Measurements from ENCODE around the gene CTNNBL1.

Gene CTNNBL1

GRCh38 chr20:37822141-37822601, 128.3 kb downstream of the CTNNBL1 start:
- peaks cover 24% of the 10 kb centered on the region for H3K4me1 ChIP-seq (ENCODE audit: control insufficient read depth, insufficient read depth, low read length)
- no peak overlapping the region for H3K9ac ChIP-seq (ENCODE audit: low read depth, low read length)
- H3K36me3 ChIP-seq (ENCODE audit: control insufficient read depth, insufficient read depth, low read length): no peaks in the 10 kb centered on the region
- H3K9me3 ChIP-seq (ENCODE audit: control insufficient read depth, insufficient read depth, low read length): no peaks in the 10 kb centered on the region
- no peak overlapping the region for H3K4me3 ChIP-seq (ENCODE audit: low read depth, low read length)
- H3K27me3 ChIP-seq (ENCODE audit: control insufficient read depth, insufficient read depth, low read length): no peaks in the 10 kb centered on the region

- Histone ChIP-seq H3K9ac (ENCODE audit: low read depth, low read length) (no peak overlapping the region), H3K36me3 (ENCODE audit: control insufficient read depth, insufficient read depth, low read length) (no peaks in the 10 kb centered on the region)
Measured at GRCh38 chr20:37823296-37823980, 129.6 kb downstream of the CTNNBL1 start.

GRCh38 chr20:37827605-37828004, 133.8 kb downstream of the CTNNBL1 start:
- Histone ChIP-seq H3K4me1 (ENCODE audit: control insufficient read depth, insufficient read depth, low read length) (peaks cover 9% of the 10 kb centered on the region), H3K4me3 (ENCODE audit: low read depth, low read length) (no peak overlapping the region), H3K9me3 (ENCODE audit: control insufficient read depth, insufficient read depth, low read length) (no peaks in the 10 kb centered on the region), H3K27me3 (ENCODE audit: control insufficient read depth, insufficient read depth, low read length) (no peaks in the 10 kb centered on the region), H3K36me3 (ENCODE audit: control insufficient read depth, insufficient read depth, low read length) (no peaks in the 10 kb centered on the region), H3K9ac (ENCODE audit: low read depth, low read length) (no peak overlapping the region)

More at GRCh38 chr20:37823296-37823980, 129.6 kb downstream of the CTNNBL1 start:
- Histone ChIP-seq H3K27me3 (ENCODE audit: control insufficient read depth, insufficient read depth, low read length) (no peaks in the 10 kb centered on the region), H3K4me1 (ENCODE audit: control insufficient read depth, insufficient read depth, low read length) (peaks cover 18% of the 10 kb centered on the region), H3K4me3 (ENCODE audit: low read depth, low read length) (no peak overlapping the region), H3K9me3 (ENCODE audit: control insufficient read depth, insufficient read depth, low read length) (no peaks in the 10 kb centered on the region)

- Histone ChIP-seq H3K4me3 (ENCODE audit: low read depth, low read length) (no peak overlapping the region), H3K27me3 (ENCODE audit: control insufficient read depth, insufficient read depth, low read length) (no peaks in the 10 kb centered on the region), H3K9ac (ENCODE audit: low read depth, low read length) (no peak overlapping the region), H3K4me1 (ENCODE audit: control insufficient read depth, insufficient read depth, low read length) (peaks cover 4% of the 10 kb centered on the region), H3K9me3 (ENCODE audit: control insufficient read depth, insufficient read depth, low read length) (no peaks in the 10 kb centered on the region), H3K36me3 (ENCODE audit: control insufficient read depth, insufficient read depth, low read length) (no peaks in the 10 kb centered on the region)
Measured at GRCh38 chr20:37828684-37829083, 134.9 kb downstream of the CTNNBL1 start.

GRCh38 chr20:37829128-37829527, 135.3 kb downstream of the CTNNBL1 start:
- Histone ChIP-seq H3K9ac (ENCODE audit: low read depth, low read length) (no peak overlapping the region), H3K27me3 (ENCODE audit: control insufficient read depth, insufficient read depth, low read length) (no peaks in the 10 kb centered on the region), H3K4me3 (ENCODE audit: low read depth, low read length) (no peak overlapping the region), H3K4me1 (ENCODE audit: control insufficient read depth, insufficient read depth, low read length) (peaks cover under 1% of the 10 kb centered on the region), H3K36me3 (ENCODE audit: control insufficient read depth, insufficient read depth, low read length) (no peaks in the 10 kb centered on the region), H3K9me3 (ENCODE audit: control insufficient read depth, insufficient read depth, low read length) (no peaks in the 10 kb centered on the region)

- Histone ChIP-seq H3K4me3 (ENCODE audit: low read depth, low read length) (no peak overlapping the region), H3K27me3 (ENCODE audit: control insufficient read depth, insufficient read depth, low read length) (no peaks in the 10 kb centered on the region), H3K36me3 (ENCODE audit: control insufficient read depth, insufficient read depth, low read length) (no peaks in the 10 kb centered on the region), H3K9ac (ENCODE audit: low read depth, low read length) (no peak overlapping the region), H3K4me1 (ENCODE audit: control insufficient read depth, insufficient read depth, low read length) (no peaks in the 10 kb centered on the region), H3K9me3 (ENCODE audit: control insufficient read depth, insufficient read depth, low read length) (no peaks in the 10 kb centered on the region)
Measured at GRCh38 chr20:37833221-37833896, 139.5 kb downstream of the CTNNBL1 start.

- Histone ChIP-seq H3K9ac (ENCODE audit: low read depth, low read length) (no peak overlapping the region), H3K36me3 (ENCODE audit: control insufficient read depth, insufficient read depth, low read length) (no peaks in the 10 kb centered on the region), H3K4me3 (ENCODE audit: low read depth, low read length) (no peak overlapping the region), H3K9me3 (ENCODE audit: control insufficient read depth, insufficient read depth, low read length) (no peaks in the 10 kb centered on the region), H3K4me1 (ENCODE audit: control insufficient read depth, insufficient read depth, low read length) (no peaks in the 10 kb centered on the region), H3K27me3 (ENCODE audit: control insufficient read depth, insufficient read depth, low read length) (no peaks in the 10 kb centered on the region)
Measured at GRCh38 chr20:37836926-37837325, 143.1 kb downstream of the CTNNBL1 start.

GRCh38 chr20:37837924-37838323, 144.1 kb downstream of the CTNNBL1 start:
- H3K4me1 ChIP-seq (ENCODE audit: control insufficient read depth, insufficient read depth, low read length): no peaks in the 10 kb centered on the region
- no peak overlapping the region for H3K9ac ChIP-seq (ENCODE audit: low read depth, low read length)
- peaks cover 7% of the 10 kb centered on the region for H3K36me3 ChIP-seq (ENCODE audit: control insufficient read depth, insufficient read depth, low read length)

GRCh38 chr20:37838769-37839431, 145.1 kb downstream of the CTNNBL1 start:
- Histone ChIP-seq H3K27me3 (ENCODE audit: control insufficient read depth, insufficient read depth, low read length) (no peaks in the 10 kb centered on the region), H3K4me1 (ENCODE audit: control insufficient read depth, insufficient read depth, low read length) (no peaks in the 10 kb centered on the region), H3K9ac (ENCODE audit: low read depth, low read length) (no peak overlapping the region), H3K9me3 (ENCODE audit: control insufficient read depth, insufficient read depth, low read length) (no peaks in the 10 kb centered on the region), H3K36me3 (ENCODE audit: control insufficient read depth, insufficient read depth, low read length) (peaks cover 7% of the 10 kb centered on the region), H3K4me3 (ENCODE audit: low read depth, low read length) (no peak overlapping the region)

More at GRCh38 chr20:37837924-37838323, 144.1 kb downstream of the CTNNBL1 start:
- Histone ChIP-seq H3K4me3 (ENCODE audit: low read depth, low read length) (no peak overlapping the region), H3K9me3 (ENCODE audit: control insufficient read depth, insufficient read depth, low read length) (no peaks in the 10 kb centered on the region), H3K27me3 (ENCODE audit: control insufficient read depth, insufficient read depth, low read length) (no peaks in the 10 kb centered on the region)

- no peaks in the 10 kb centered on the region for H3K4me1 ChIP-seq (ENCODE audit: control insufficient read depth, insufficient read depth, low read length)
- no peaks in the 10 kb centered on the region for H3K27me3 ChIP-seq (ENCODE audit: control insufficient read depth, insufficient read depth, low read length)
- H3K9me3 ChIP-seq (ENCODE audit: control insufficient read depth, insufficient read depth, low read length): no peaks in the 10 kb centered on the region
- H3K9ac ChIP-seq (ENCODE audit: low read depth, low read length): no peak overlapping the region
- H3K36me3 ChIP-seq (ENCODE audit: control insufficient read depth, insufficient read depth, low read length): peaks cover 7% of the 10 kb centered on the region
- no peak overlapping the region for H3K4me3 ChIP-seq (ENCODE audit: low read depth, low read length)
Measured at GRCh38 chr20:37839432-37839827, 145.6 kb downstream of the CTNNBL1 start.

- Histone ChIP-seq H3K9ac (ENCODE audit: low read depth, low read length) (no peak overlapping the region), H3K4me3 (ENCODE audit: low read depth, low read length) (no peak overlapping the region), H3K27me3 (ENCODE audit: control insufficient read depth, insufficient read depth, low read length) (no peaks in the 10 kb centered on the region), H3K9me3 (ENCODE audit: control insufficient read depth, insufficient read depth, low read length) (no peaks in the 10 kb centered on the region), H3K4me1 (ENCODE audit: control insufficient read depth, insufficient read depth, low read length) (no peaks in the 10 kb centered on the region), H3K36me3 (ENCODE audit: control insufficient read depth, insufficient read depth, low read length) (peaks cover 7% of the 10 kb centered on the region)
Measured at GRCh38 chr20:37839955-37840354, 146.1 kb downstream of the CTNNBL1 start.
